K562 (cell line): ENCODE results near the gene NF2. TPM values are rescaled to one million over a fixed set of nuclear protein-coding genes. Genes with fewer than 3 reads are reported as not detected.

Experiments
- ATAC-seq: fragments of 200-7000 bp; cut with Tn5 transposase; 3 replicates; pipeline ENCODE4 v1.9.1; 2020; ENCODE audit warnings: moderate library complexity
- BruUV-seq: library from RNA; stranded (reverse); fragments of 400-500 nt; replicated peaks from 2 replicates; lab custom pipeline; 2021; lab: Mats Ljungman, UMichigan
- CTCF ChIA-PET: fragments of 300-600 bp; formaldehyde crosslinking; extraction: SDS; loops from one replicate; lab custom pipeline; 2021; ENCODE audit warnings: low intra/inter-chr PET ratio; lab: Yijun Ruan, JAX
- POLR2A ChIA-PET: fragments of 300-600, 350-650 bp; sonication (Branson Sonifier 250); formaldehyde crosslinking; extraction: SDS; loops from one replicate; lab custom pipeline; 2021; ENCODE audit warnings: antibody characterized with exemption, inconsistent platforms; lab: Yijun Ruan, JAX
- DNase-seq, 4 experiments: peaks; one replicate each; pipeline versions ENCODE4 v3.0.0 to v3.0.0-alpha.2; 2011 to 2018; ENCODE audit warnings: low spot score in 3 of 4, mixed read lengths in 3 of 4; ENCODE audit errors: extremely low read depth in 1 of 4
- FAIRE-seq: peaks from 2 replicates; lab custom pipeline; 2011; peaks lifted over from hg19 to GRCh38; lab: Jason Lieb, UNC
- H2AFZ ChIP-seq: 2 replicates; pipeline ENCODE4 v1.6.0; 2011; ENCODE audit warnings: low read depth, low read length, control low read depth, inconsistent platforms
- H3K27ac ChIP-seq: fragments of 200-600 bp; 3 replicates; pipeline ENCODE4 v1.8.0; 2011; ENCODE audit warnings: low read depth, mild to moderate bottlenecking, control low read depth, inconsistent platforms, low read length, moderate library complexity, mixed read lengths; ENCODE audit errors: extremely low read depth
- H3K27me3 ChIP-seq, 2 experiments: fragments of 300-600 bp in 1 of 2; 2 replicates in 1 of 2; 3 replicates in 1 of 2; pipeline versions ENCODE4 v1.6.0 to v1.8.0; 2011; ENCODE audit warnings: inconsistent platforms in 2 of 2, low read length in 2 of 2, mild to moderate bottlenecking in 1 of 2, mixed read lengths in 1 of 2, moderate library complexity in 1 of 2; ENCODE audit not compliant: control insufficient read depth in 2 of 2, insufficient read depth in 2 of 2
- H3K36me3 ChIP-seq: fragments of 300-600 bp; 3 replicates; pipeline ENCODE4 v1.8.0; 2011; ENCODE audit warnings: mild to moderate bottlenecking, low read length, inconsistent platforms; ENCODE audit not compliant: control insufficient read depth, insufficient read depth
- H3K4me1 ChIP-seq, 2 experiments: fragments of 200-600 bp in 1 of 2; replicated peaks in 1 of 2; 2 replicates in 1 of 2; 3 replicates in 1 of 2; pipeline versions ENCODE4 v1.5.1 to v1.8.0; 2011; ENCODE audit warnings: inconsistent platforms in 2 of 2, low read length in 2 of 2, mild to moderate bottlenecking in 1 of 2, mixed read lengths in 1 of 2, moderate library complexity in 1 of 2; ENCODE audit not compliant: control insufficient read depth in 2 of 2, insufficient read depth in 2 of 2
- H3K4me2 ChIP-seq: 2 replicates; pipeline ENCODE4 v1.6.1; 2011; ENCODE audit warnings: low read length, control low read depth, inconsistent platforms, mixed read lengths; ENCODE audit not compliant: insufficient read depth
- H3K4me3 ChIP-seq: fragments of 200-600 bp; sonication (generic), shearing (Covaris generic); 2 replicates; pipeline ENCODE4 v1.5.1; 2016; ENCODE audit warnings: control low read depth, inconsistent platforms
- H3K79me2 ChIP-seq: fragments of 200-600 bp; 3 replicates; pipeline ENCODE4 v1.8.0; 2011; ENCODE audit warnings: low read length, inconsistent platforms; ENCODE audit not compliant: control insufficient read depth, insufficient read depth
- H3K9ac ChIP-seq, 2 experiments: 2 replicates each; pipeline versions ENCODE4 v1.6.0 to v1.6.1; 2011; ENCODE audit warnings: low read depth in 2 of 2, low read length in 2 of 2, control low read depth in 1 of 2, inconsistent platforms in 1 of 2, mild to moderate bottlenecking in 1 of 2, mixed read lengths in 1 of 2; ENCODE audit not compliant: insufficient read depth in 1 of 2
- H3K9me1 ChIP-seq: one replicate; pipeline ENCODE4 v1.6.0; 2011; ENCODE audit warnings: inconsistent platforms, mild to moderate bottlenecking, low read length, moderate library complexity; ENCODE audit not compliant: control insufficient read depth, insufficient read depth
- H3K9me3 ChIP-seq: replicated peaks from 2 replicates; pipeline ENCODE4 v1.5.1; 2011; ENCODE audit warnings: low read depth, low read length, inconsistent platforms; ENCODE audit not compliant: control insufficient read depth, insufficient read depth
- H4K20me1 ChIP-seq: replicated peaks from 2 replicates; pipeline ENCODE4 v1.6.1; 2011; ENCODE audit warnings: low read length, inconsistent platforms, mixed read lengths; ENCODE audit not compliant: control insufficient read depth, insufficient read depth
- RAD51 ChIP-seq: fragments of 450-650 bp; IDR thresholded peaks from 2 replicates; pipeline ENCODE4 v1.7.1; 2016; ENCODE audit warnings: low read depth, mild to moderate bottlenecking, borderline replicate concordance
- SAFB2 ChIP-seq: fragments of 200-400 bp; formaldehyde crosslinking; IDR thresholded peaks from 2 replicates; pipeline ENCODE4 v1.6.1; 2018; ENCODE audit warnings: borderline replicate concordance, low read length, low read depth, moderate library complexity; ENCODE audit not compliant: severe bottlenecking
- TFE3 ChIP-seq: fragments of 450-650 bp; formaldehyde crosslinking; IDR thresholded peaks from 2 replicates; pipeline ENCODE4 v1.4.0; 2020; ENCODE audit warnings: mild to moderate bottlenecking, mixed read lengths
- USF1 ChIP-seq: sonication (generic); formaldehyde crosslinking; IDR thresholded peaks from 2 replicates; pipeline ENCODE4 v1.9.0; 2022; ENCODE audit warnings: mild to moderate bottlenecking, missing genetic modification reagents
- WGBS: fragments of 100-300 bp; shearing (Covaris generic); methylation state at CpG from one replicate; pipeline ENCODE4 v1.1.6; 2016; ENCODE audit warnings: low coverage, mixed read lengths; ENCODE audit not compliant: insufficient coverage; ENCODE audit errors: missing lambda C conversion rate; 5-methylcytosine and 5-hydroxymethylcytosine counted together
- in situ Hi-C: fragments of 300-500 bp; cut with MboI; formaldehyde crosslinking; loops from 4 replicates; pipeline ENCODE4 v1.15.0; 2018; ENCODE audit warnings: inconsistent platforms, mixed read lengths
- intact Hi-C: fragments of 100-400 bp; cut with micrococcal nuclease; formaldehyde crosslinking; loops from 2 replicates; pipeline ENCODE4 v1.14.2; 2022
- polyA plus RNA-seq, 8 experiments: library from polyadenylated mRNA; depleted of rRNA in 4 of 8; stranded (reverse) in 5 of 8; unstranded in 3 of 8; fragments of >200 nt; fragmentation: Nextera tagmentation in 2 of 8; fragmentation: Illumina TruSeq in 1 of 8; extraction: Ambion mirVana in 2 of 8; extraction: Trizol in 1 of 8; gene quantifications; 2 replicates each; pipeline versions ENCODE4 v1.2.1 to v1.2.3, GENCODE V29; 2011 to 2014; ENCODE audit warnings: inconsistent platforms in 1 of 8, missing spikeins in 1 of 8
- total RNA-seq, 7 experiments: library from RNA; depleted of rRNA in 6 of 7; stranded (reverse); fragments of >200 nt in 6 of 7; fragmentation: Illumina TruSeq in 2 of 7; extraction: Trizol in 2 of 7; gene quantifications; 2 replicates each; pipeline versions ENCODE4 v1.2.1 to v1.2.3, GENCODE V29; 2011 to 2021; ENCODE audit warnings: low replicate concordance in 1 of 7

The NF2 gene
- total and polyA plus RNA-seq, 9 of the 15 experiments (the other 6 are each of a cell fraction or from before 2014, with no cell fraction given), result 2.2 to 32.5 (median 15.2) TPM

GRCh38 chr22:29732883-29733282 lies 129.4 kb downstream of the NF2 start:
- BruUV-seq, result no TSS peak
- POLR2A ChIA-PET, result interaction anchor here (0.6 kb wide), 1 partner anchor 13 kb away, joined by 4 read pairs; no protein-coding TSS in a partner anchor
- in situ Hi-C loops, result no loop called here

More at GRCh38 chr22:29732883-29733282, 129.4 kb downstream of the NF2 start:
- H3K4me1 ChIP-seq, result peaks cover 5 to 30% of the 10 kb centered on the region in 2 experiments; a peak in 4 of 5 replicates
- no peaks in the 10 kb centered on the region for H3K9me3 ChIP-seq
- H3K4me2 ChIP-seq, result no peak overlapping the region
- no peaks in the 10 kb centered on the region for H3K9me1 ChIP-seq
- intact Hi-C loops, result no loop called here
- no peaks in the 10 kb centered on the region for H3K36me3 ChIP-seq
- no peaks in the 10 kb centered on the region for H3K27me3 ChIP-seq
- ATAC-seq (no peak), FAIRE-seq (no peak), DNase-seq (no peak)
- 48% methylated on average over 3 of the region's 6 CpGs for WGBS
- H2AFZ ChIP-seq, result no peak overlapping the region
- H3K27ac ChIP-seq, result no peak overlapping the region
- TF ChIP-seq SAFB2 (no peak), RAD51 (peak; percentile 18; the same call in 1 of the 2 replicates), TFE3 (CRISPR knock-in tag) (peak; percentile 27; the same call in 1 of the 2 replicates), USF1 (CRISPR knock-in tag) (peak; percentile 41; the same call in 1 of the 2 replicates)
- CTCF ChIA-PET, result no interaction called here
- no peaks in the 10 kb centered on the region for H3K79me2 ChIP-seq
- H3K9ac ChIP-seq, result no peak overlapping the region
- H4K20me1 ChIP-seq, result no peaks in the 10 kb centered on the region
- H3K4me3 ChIP-seq, result no peak overlapping the region
